HUDEP-2 (cell line): ENCODE data around the gene PLD2.

Source experiments
- DNase-seq, 76 experiments: peaks; one replicate each; lab custom pipeline; 2025; ENCODE audit not compliant: unreplicated experiment in 76 of 76; lab: John Stamatoyannopoulos, UW

Gene PLD2

GRCh38 chr17:4789951-4790704 lies 16.8 kb upstream of the PLD2 start:
- peak in 72 of 76 experiments; percentile 21 to 85 (median 72) for DNase-seq

- no peak for DNase-seq
These were observed 16.3 kb upstream of the PLD2 start for GRCh38 chr17:4790705-4791088.

- no peak for DNase-seq
These were observed 11.8 kb upstream of the PLD2 start for GRCh38 chr17:4795168-4795567.

- peak in 30 of 76 experiments; percentile 5 to 46 (median 21) for DNase-seq
These were observed 10.4 kb upstream of the PLD2 start for GRCh38 chr17:4796552-4796920.

- DNase-seq = no peak
These were observed 6.3 kb upstream of the PLD2 start for GRCh38 chr17:4800462-4801196.

GRCh38 chr17:4802228-4802627 lies 4.7 kb upstream of the PLD2 start, which contains the start of gene C17orf114:
Gene C17orf114, minus strand, starts transcription at chr17:4802328.
- no peak for DNase-seq

- peak in 1 of 76 experiments; percentile 31 for DNase-seq
These were observed 536 bp upstream of the PLD2 start for GRCh38 chr17:4806456-4806776.

- DNase-seq = no peak
These were observed 839 bp downstream of the PLD2 start for GRCh38 chr17:4807605-4808377.

GRCh38 chr17:4808378-4808767 lies 1.4 kb downstream of the PLD2 start:
- DNase-seq = peak in 1 of 76 experiments; percentile 11

GRCh38 chr17:4810696-4811290 lies 3.8 kb downstream of the PLD2 start:
- peak in 41 of 76 experiments; percentile 5 to 55 (median 28) for DNase-seq

- no peak for DNase-seq
These were observed 4.5 kb downstream of the PLD2 start for GRCh38 chr17:4811471-4811870.

- DNase-seq = no peak
These were observed 5.7 kb downstream of the PLD2 start for GRCh38 chr17:4812690-4813089.

GRCh38 chr17:4815043-4815675 lies 8.2 kb downstream of the PLD2 start:
- DNase-seq = peak in 11 of 76 experiments; percentile 3 to 38 (median 13)

- DNase-seq = no peak
These were observed 9.9 kb downstream of the PLD2 start for GRCh38 chr17:4816826-4817225.

- DNase-seq = no peak
These were observed 11.3 kb downstream of the PLD2 start for GRCh38 chr17:4818276-4818675.

- DNase-seq = no peak
These were observed 15.9 kb downstream of the PLD2 start for GRCh38 chr17:4822835-4823234.

GRCh38 chr17:4823373-4824089 lies 16.6 kb downstream of the PLD2 start:
- DNase-seq = no peak

- no peak for DNase-seq
These were observed 20.4 kb downstream of the PLD2 start for GRCh38 chr17:4827399-4827798.

- peak in 1 of 76 experiments; percentile 62 for DNase-seq
These were observed 25.9 kb downstream of the PLD2 start for GRCh38 chr17:4832829-4833177.
